Testis (tissue), 3 donors: Measurements from ENCODE around the gene ZFAND2B. TPM values are rescaled to one million over a fixed set of nuclear protein-coding genes. Genes with fewer than 3 reads are reported as not detected.
A peak's percentile ranks its signal among the peaks of the same experiment; 100 is the strongest.
"Not testable (repeated sequence)": the region's sequence is repeated elsewhere in the genome, so short reads cannot be mapped to it uniquely, and the experiment has no call there.

ENCODE experiments used
- DNase-seq: peaks from one replicate; pipeline ENCODE4 v3.0.0-alpha.2; 2019
- H3K27ac ChIP-seq, 2 donors: fragments of 200-600 bp; sonication (generic); one replicate each; pipeline ENCODE4 v1.5.1; 2019
- H3K27me3 ChIP-seq: fragments of 200-600 bp; sonication (generic); one replicate; pipeline ENCODE4 v1.5.1; 2019
- H3K36me3 ChIP-seq: fragments of 200-600 bp; sonication (generic); one replicate; pipeline ENCODE4 v1.5.1; 2017; ENCODE audit warnings: low read depth; ENCODE audit errors: missing control alignments
- H3K4me1 ChIP-seq: fragments of 200-600 bp; sonication (generic); one replicate; pipeline ENCODE4 v1.5.1; 2019
- H3K4me3 ChIP-seq, 2 donors: fragments of 200-600 bp; sonication (generic); one replicate each; pipeline ENCODE4 v1.5.1; 2017 to 2019
- H3K9me3 ChIP-seq: fragments of 200-600 bp; sonication (generic); one replicate; pipeline ENCODE4 v1.5.1; 2017
- POLR2A ChIP-seq: fragments of 450-650 bp; IDR thresholded peaks from one replicate; pipeline ENCODE4 v1.6.1; 2017; ENCODE audit warnings: antibody characterized with exemption, mild to moderate bottlenecking, moderate library complexity
- WGBS, 2 donors: methylation state at CpG; one replicate each; pipeline ENCODE4 v1.1.5; 2018; 5-methylcytosine and 5-hydroxymethylcytosine counted together
- intact Hi-C: fragments of 100-400 bp; cut with DNase I; formaldehyde crosslinking; loops from one replicate; pipeline ENCODE4 v1.15.1; 2023; ENCODE audit warnings: low total_unique reads
- polyA plus RNA-seq: library from polyadenylated mRNA; stranded (reverse); fragments of 350-450 nt; fragmentation: Illumina TruSeq; extraction: RNeasy Lipid Tissue Mini Kit (QIAGEN cat#74804); gene quantifications from one replicate; pipeline ENCODE4 v1.2.3, GENCODE V29; 2014; ENCODE audit warnings: low read depth, low replicate concordance; ENCODE audit not compliant: insufficient read depth
- total RNA-seq, 2 donors: library from RNA; depleted of rRNA; stranded (reverse); fragments of >200 nt; gene quantifications; one replicate each; pipeline ENCODE4 v1.2.3, GENCODE V29; 2016
- TF ChIP-seq, protein P1 (sequence below), 3 experiments: fragments of 450-650 bp in 2 of 3; fragments of 200-600 bp in 1 of 3; sonication (generic) in 1 of 3; IDR thresholded peaks; one replicate each; pipeline ENCODE4 v1.5.1; 2016 to 2019; ENCODE audit warnings: antibody characterized with exemption in 3 of 3, mild to moderate bottlenecking in 2 of 3, moderate library complexity in 1 of 3

Gene ZFAND2B
- total and polyA plus RNA-seq, 3 donors from 2014 or later: 27.0 to 41.3 (median 34.3) TPM

DNA sequence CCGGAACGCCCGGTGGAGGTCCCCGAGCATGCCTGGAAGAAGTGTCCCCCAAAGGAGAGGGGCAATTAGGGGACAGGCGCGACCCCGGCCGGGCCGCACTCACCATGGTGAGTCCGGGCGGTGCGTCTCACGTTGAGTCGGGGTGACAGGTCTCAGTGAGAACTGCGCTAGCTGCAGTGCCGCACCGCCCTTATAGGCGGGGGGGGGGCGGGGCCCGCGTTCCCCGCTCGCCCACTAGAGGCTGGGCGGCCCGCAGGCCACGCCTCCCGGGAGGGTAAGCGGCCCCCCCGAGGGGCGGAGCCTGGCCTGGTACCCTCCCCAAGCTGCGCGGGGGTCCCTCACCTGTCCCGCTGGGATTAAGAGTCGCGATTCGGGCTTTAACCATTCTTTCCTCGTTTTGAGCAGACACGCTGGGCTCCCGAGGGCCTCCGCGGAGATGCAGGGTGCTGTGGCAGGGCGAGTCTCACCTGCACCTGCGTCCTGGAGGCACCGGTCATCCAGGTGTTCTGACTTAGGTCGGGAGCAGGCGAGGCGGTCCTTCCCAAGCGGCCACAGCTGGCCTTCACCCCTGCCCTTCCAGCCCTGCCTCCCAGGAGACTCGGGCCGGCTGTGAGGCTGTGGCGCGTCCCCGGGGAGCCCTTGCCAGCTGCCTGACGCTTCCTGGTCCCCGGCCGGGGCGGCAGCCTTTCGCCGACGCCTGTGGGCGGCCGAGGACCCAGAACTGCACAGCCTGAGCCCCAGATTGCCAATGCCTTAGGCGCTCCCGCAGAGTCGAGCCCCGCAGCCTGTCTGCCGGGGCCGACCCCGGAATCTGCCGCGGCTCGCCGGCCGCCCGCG, 47.4 kb downstream of the ZFAND2B start, which contains the start of gene TUBA4A:
Gene TUBA4A (minus strand): TSS at position 166 of the 837 bp plus-strand sequence. CDS start 60 bp downstream, at position 106.
- Histone ChIP-seq H3K36me3 (no peaks in the 10 kb centered on the region), H3K27ac (peak within 1 kb of the TSS in 1 of 2 donors; percentile 11), H3K4me1 (peaks cover 15% of the 10 kb centered on the region), H3K4me3 (peak within 1 kb of the TSS; percentile 42 to 67), H3K9me3 (no peaks in the 10 kb centered on the region), H3K27me3 (no peaks in the 10 kb centered on the region)
- intact Hi-C loops: no loop called here
- DNase-seq: peak; percentile 85
- 0% methylated on average over 48 of the region's 76 CpGs; no CpG with 5 or more reads in 1 of the 2 donors for WGBS, 2 donors
- TF ChIP-seq, protein P1, sequence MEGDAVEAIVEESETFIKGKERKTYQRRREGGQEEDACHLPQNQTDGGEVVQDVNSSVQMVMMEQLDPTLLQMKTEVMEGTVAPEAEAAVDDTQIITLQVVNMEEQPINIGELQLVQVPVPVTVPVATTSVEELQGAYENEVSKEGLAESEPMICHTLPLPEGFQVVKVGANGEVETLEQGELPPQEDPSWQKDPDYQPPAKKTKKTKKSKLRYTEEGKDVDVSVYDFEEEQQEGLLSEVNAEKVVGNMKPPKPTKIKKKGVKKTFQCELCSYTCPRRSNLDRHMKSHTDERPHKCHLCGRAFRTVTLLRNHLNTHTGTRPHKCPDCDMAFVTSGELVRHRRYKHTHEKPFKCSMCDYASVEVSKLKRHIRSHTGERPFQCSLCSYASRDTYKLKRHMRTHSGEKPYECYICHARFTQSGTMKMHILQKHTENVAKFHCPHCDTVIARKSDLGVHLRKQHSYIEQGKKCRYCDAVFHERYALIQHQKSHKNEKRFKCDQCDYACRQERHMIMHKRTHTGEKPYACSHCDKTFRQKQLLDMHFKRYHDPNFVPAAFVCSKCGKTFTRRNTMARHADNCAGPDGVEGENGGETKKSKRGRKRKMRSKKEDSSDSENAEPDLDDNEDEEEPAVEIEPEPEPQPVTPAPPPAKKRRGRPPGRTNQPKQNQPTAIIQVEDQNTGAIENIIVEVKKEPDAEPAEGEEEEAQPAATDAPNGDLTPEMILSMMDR (IDR thresholded peaks at IDR 0.05): peak in 1 of 3 experiments; percentile 16
- TF ChIP-seq POLR2A: peak; percentile 67

DNA sequence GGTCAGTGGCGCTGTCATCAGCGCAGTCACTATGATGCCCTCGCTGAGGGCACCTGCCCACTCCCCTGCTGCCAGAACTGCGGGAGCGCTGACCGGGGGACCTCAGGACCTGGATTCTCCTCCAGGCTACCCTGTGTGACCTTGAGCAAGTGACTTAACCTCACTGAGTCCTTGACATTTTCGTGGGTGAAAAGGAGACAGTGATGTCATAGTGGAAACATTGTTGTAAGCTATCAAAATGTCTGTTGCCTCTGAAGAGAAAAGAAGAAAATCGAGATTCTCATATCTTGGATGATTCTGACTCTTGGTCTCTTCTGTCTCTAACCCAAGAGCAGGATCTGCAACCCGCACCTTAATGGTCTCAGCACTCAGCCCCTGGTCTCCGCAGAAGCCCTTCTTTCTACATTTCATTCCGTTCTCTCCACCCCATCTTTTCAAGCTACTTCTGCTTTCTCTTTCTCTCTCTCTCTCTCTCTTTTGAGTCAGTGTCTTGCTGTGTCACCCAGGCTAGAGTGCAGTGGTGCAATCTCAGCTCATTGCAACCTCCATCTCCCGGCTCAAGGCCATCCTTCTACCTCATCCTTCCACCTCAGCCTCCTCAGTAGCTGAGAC, 48.1 kb downstream of the ZFAND2B start:
- H3K4me3 ChIP-seq: peak overlapping the region; percentile 42 to 67
- peaks cover 15% of the 10 kb centered on the region for H3K4me1 ChIP-seq
- H3K9me3 ChIP-seq: no peaks in the 10 kb centered on the region
- DNase-seq: no peak
- H3K36me3 ChIP-seq: no peaks in the 10 kb centered on the region
- no peaks in the 10 kb centered on the region for H3K27me3 ChIP-seq
- TF ChIP-seq POLR2A: no peak
- TF ChIP-seq, protein P1 (IDR thresholded peaks at IDR 0.05): no peak
- WGBS, 2 donors: 8 to 13% methylated on average over 9 to 12 of the region's 12 CpGs
- intact Hi-C loops: no loop called here
- no peak overlapping the region for H3K27ac ChIP-seq

DNA sequence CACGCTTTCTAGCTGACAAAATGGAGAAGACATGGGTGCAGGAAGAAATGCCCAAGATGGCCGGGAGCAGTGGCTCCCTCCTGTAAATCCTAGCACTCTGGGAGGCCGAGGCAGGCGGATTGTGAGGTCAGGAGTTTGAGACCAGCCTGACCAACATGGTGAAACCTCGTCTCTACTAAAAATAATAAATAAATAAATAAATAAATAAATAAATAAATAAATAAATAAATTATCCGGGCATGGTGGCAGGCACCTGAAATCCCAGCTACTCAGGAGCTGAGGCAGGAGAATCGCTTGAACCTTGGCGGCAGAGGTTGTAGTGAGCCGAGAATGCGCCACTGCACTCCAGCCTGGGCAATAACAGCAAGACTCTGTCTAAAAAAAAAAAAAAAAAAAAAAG, 52.4 kb downstream of the ZFAND2B start:
- H3K9me3 ChIP-seq, H3K27ac ChIP-seq, DNase-seq, intact Hi-C loops, H3K4me3 ChIP-seq, H3K36me3 ChIP-seq, H3K27me3 ChIP-seq: not testable (repeated sequence)
- peaks cover 11% of the 10 kb centered on the region for H3K4me1 ChIP-seq
- 85 to 92% methylated on average over 10 of the region's 10 CpGs for WGBS, 2 donors

Other genes starting within 250 kb of the ZFAND2B start
- 1 to 10 TPM; 1.2 to 1.6 TPM for gene CDK5R2, start 247.1 kb upstream of the ZFAND2B start, total RNA-seq
- gene CDK5R2, start 247.1 kb upstream of the ZFAND2B start, polyA plus RNA-seq: 0.83 TPM
- gene FEV, start 221.6 kb upstream of the ZFAND2B start, total RNA-seq: not detected
- not detected for gene FEV, start 221.6 kb upstream of the ZFAND2B start, polyA plus RNA-seq
- 1 to 10 TPM in 1 of 2 donors, under 1 TPM in 1; 0.56 to 2.9 TPM for gene CRYBA2, start 213.4 kb upstream of the ZFAND2B start, total RNA-seq
- 2.7 TPM for gene CRYBA2, start 213.4 kb upstream of the ZFAND2B start, polyA plus RNA-seq
- 10 to 100 TPM; 15.5 to 23.7 TPM for gene CFAP65, start 165.3 kb upstream of the ZFAND2B start, total RNA-seq
- 42.9 TPM for gene CFAP65, start 165.3 kb upstream of the ZFAND2B start, polyA plus RNA-seq
- gene IHH, start 145.9 kb upstream of the ZFAND2B start, total RNA-seq: under 1 TPM; 0.19 to 0.39 TPM
- 1.1 TPM for gene IHH, start 145.9 kb upstream of the ZFAND2B start, polyA plus RNA-seq
- 10 to 100 TPM; 33.4 to 38.5 TPM for gene NHEJ1, start 46.0 kb upstream of the ZFAND2B start, total RNA-seq
- 67.0 TPM for gene NHEJ1, start 46.0 kb upstream of the ZFAND2B start, polyA plus RNA-seq
- gene SLC23A3, start 36.8 kb upstream of the ZFAND2B start, total RNA-seq: under 1 TPM; 0.39 to 0.56 TPM
- gene SLC23A3, start 36.8 kb upstream of the ZFAND2B start, polyA plus RNA-seq: 0.42 TPM
- 10 to 100 TPM; 38.3 to 60.5 TPM for gene CNPPD1, start 29.9 kb upstream of the ZFAND2B start, total RNA-seq
- gene CNPPD1, start 29.9 kb upstream of the ZFAND2B start, polyA plus RNA-seq: 68.0 TPM
- gene RETREG2, start 28.5 kb upstream of the ZFAND2B start, total RNA-seq: 100 to 1,000 TPM; 135 to 138 TPM
- 441 TPM for gene RETREG2, start 28.5 kb upstream of the ZFAND2B start, polyA plus RNA-seq
- gene ABCB6, start 12.2 kb downstream of the ZFAND2B start, total RNA-seq: 10 to 100 TPM; 43.8 to 47.0 TPM
- 94.8 TPM for gene ABCB6, start 12.2 kb downstream of the ZFAND2B start, polyA plus RNA-seq
- gene ATG9A, start 22.9 kb downstream of the ZFAND2B start, total RNA-seq: 100 to 1,000 TPM; 115 to 125 TPM
- gene ATG9A, start 22.9 kb downstream of the ZFAND2B start, polyA plus RNA-seq: 207 TPM
- 10 to 100 TPM; 50.9 to 56.4 TPM for gene ANKZF1, start 23.0 kb downstream of the ZFAND2B start, total RNA-seq
- 27.9 TPM for gene ANKZF1, start 23.0 kb downstream of the ZFAND2B start, polyA plus RNA-seq
- 100 to 1,000 TPM in 1 of 2 donors, 10 to 100 TPM in 1; 70.9 to 109 TPM for gene GLB1L, start 38.7 kb downstream of the ZFAND2B start, total RNA-seq
- 224 TPM for gene GLB1L, start 38.7 kb downstream of the ZFAND2B start, polyA plus RNA-seq
- 10 to 100 TPM; 29.1 to 32.6 TPM for gene STK16, start 38.7 kb downstream of the ZFAND2B start, total RNA-seq
- 63.0 TPM for gene STK16, start 38.7 kb downstream of the ZFAND2B start, polyA plus RNA-seq
- under 1 TPM in 1 of 2 donors, not detected in 1; 0.25 TPM for gene TUBA4B, start 46.5 kb downstream of the ZFAND2B start, total RNA-seq
- gene TUBA4B, start 46.5 kb downstream of the ZFAND2B start, polyA plus RNA-seq: 1.6 TPM
- gene TUBA4A, start 47.1 kb downstream of the ZFAND2B start, total RNA-seq: 10 to 100 TPM; 27.0 to 47.6 TPM
- 90.0 TPM for gene TUBA4A, start 47.1 kb downstream of the ZFAND2B start, polyA plus RNA-seq
- gene DNAJB2, start 72.6 kb downstream of the ZFAND2B start, total RNA-seq: 100 to 1,000 TPM; 139 to 149 TPM
- gene DNAJB2, start 72.6 kb downstream of the ZFAND2B start, polyA plus RNA-seq: 152 TPM
- gene PTPRN, start 102.6 kb downstream of the ZFAND2B start, total RNA-seq: 1 to 10 TPM; 3.5 to 6.0 TPM
- gene PTPRN, start 102.6 kb downstream of the ZFAND2B start, polyA plus RNA-seq: 1.7 TPM
- gene RESP18, start 126.0 kb downstream of the ZFAND2B start, total RNA-seq: under 1 TPM in 1 of 2 donors, not detected in 1; 0.71 TPM
- 1.4 TPM for gene RESP18, start 126.0 kb downstream of the ZFAND2B start, polyA plus RNA-seq
- 10 to 100 TPM; 84.8 to 90.2 TPM for gene DNPEP, start 181.1 kb downstream of the ZFAND2B start, total RNA-seq
- 145 TPM for gene DNPEP, start 181.1 kb downstream of the ZFAND2B start, polyA plus RNA-seq
- gene DES, start 211.6 kb downstream of the ZFAND2B start, total RNA-seq: 10 to 100 TPM; 17.6 to 33.3 TPM
- gene DES, start 211.6 kb downstream of the ZFAND2B start, polyA plus RNA-seq: 199 TPM
- 10 to 100 TPM; 23.0 to 24.3 TPM for gene SPEG, start 228.1 kb downstream of the ZFAND2B start, total RNA-seq
- 16.0 TPM for gene SPEG, start 228.1 kb downstream of the ZFAND2B start, polyA plus RNA-seq